NCI-H69 (cell line): ENCODE data around the gene OOSP2.

ENCODE experiments used
- DNase-seq: peaks from one replicate; lab custom pipeline; 2025; lab: John Stamatoyannopoulos, UW

Gene OOSP2

DNA sequence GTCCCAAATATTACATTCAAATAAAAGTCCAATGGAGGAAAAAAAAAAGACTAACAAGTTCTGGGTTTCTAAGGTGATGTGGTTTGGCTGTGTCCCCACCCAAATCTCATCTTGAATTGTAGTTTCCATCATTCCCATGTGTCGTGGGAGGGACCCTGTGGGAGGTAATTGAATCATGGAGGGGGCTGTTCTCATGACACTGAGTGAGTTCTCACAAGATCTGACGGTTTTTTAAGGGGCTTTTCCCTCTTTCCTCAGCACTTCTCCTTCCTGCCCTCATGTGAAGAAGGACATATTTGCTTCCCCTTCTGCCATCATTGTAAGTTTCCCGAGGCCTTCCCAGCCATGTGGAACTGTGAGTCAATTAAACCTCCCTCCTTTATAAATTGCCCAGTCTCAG, 40.3 kb downstream of the OOSP2 start:
- no peak for DNase-seq

DNA sequence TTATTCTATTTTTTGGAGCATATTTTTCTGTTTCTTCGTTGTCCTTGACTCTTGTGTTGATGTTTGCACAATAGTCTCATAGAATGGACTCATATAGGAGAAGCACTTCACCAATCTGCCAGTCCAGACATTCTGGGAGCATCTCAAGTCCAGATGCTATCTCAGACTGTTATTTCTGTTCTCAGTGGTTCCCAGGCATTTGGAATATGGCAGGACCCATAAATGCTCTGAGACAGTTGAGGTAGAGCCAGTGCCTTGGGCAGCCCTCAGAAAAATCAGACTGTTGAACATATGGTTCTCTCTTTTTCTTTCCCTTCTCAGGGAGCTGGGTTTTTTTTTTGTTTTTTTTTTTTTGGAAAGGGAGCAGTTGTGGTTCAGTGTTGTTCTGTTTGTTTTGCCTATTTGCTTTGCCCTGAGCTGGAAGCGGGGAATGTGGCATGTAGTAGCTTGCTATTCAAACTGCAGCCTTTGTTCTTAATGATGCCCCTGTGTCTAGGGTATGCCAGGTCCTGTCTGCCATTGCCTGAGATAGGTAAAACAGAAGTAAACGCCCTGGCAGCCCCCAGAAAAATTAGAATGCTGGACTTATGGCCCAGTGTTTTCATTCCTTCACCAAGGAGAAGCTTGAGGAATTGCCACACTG, 44.5 kb downstream of the OOSP2 start:
- no peak for DNase-seq

DNA sequence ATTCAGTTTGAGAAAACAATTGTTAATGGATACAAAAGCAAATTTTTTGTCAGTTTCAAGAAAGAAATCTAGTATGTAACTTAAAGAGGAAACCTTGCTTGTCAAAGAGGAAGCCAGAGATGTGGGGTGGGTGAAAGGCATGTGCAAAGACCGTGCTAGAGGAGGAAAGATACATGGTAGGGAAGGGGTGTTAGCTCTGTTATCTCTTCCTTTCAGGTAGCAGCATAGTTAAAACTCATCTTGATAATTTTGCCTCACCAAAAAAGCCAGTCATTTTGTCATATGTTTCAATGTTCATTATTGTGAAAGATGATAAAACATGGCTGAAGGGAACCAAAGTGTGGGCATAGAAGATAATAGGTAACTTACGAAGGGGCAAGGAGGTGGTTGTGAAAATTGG, 45.7 kb downstream of the OOSP2 start:
- DNase-seq = no peak

DNA sequence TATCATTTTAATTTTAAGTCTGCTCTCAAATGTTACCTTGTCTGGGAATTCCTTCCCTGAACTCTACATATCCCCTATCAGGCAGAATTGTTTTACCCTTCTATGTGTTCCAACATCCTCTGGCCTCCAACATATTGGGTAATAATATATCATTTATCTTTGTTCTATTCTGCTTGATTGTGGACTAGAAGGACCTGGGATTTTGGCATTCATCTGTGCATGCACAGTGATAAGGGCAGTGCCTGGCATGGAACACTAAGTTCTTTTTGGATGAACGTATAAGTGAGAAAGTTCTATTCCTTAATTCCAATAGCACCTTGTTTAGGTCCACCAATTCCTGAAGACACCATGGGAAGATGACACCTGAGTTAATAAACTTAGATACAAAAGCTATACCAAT, 47.0 kb downstream of the OOSP2 start:
- no peak for DNase-seq

DNA sequence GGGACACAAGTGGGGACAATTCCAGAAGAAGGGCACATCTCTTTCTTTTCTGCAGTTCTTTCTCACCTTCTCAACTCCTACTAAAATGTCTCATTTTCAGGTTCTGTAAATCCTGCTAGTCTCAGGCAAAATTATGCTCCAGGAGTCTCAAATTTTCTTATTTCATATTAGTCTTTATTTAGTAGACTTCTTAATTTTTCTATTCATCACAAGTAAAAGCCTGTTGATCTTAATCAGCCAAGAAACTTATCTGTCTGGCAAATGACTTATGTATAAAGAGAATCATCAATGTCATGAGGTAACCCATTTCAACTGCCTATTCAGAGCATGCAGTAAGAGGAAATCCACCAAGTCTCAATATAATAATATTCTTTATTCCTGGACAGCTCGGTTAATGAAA, 48.2 kb downstream of the OOSP2 start, which contains the start of gene MS4A2:
MS4A2 (plus strand) TSS at position 301 of the 400 bp plus-strand sequence. CDS start 102 bp downstream, outside the sequence.
- no peak for DNase-seq

DNA sequence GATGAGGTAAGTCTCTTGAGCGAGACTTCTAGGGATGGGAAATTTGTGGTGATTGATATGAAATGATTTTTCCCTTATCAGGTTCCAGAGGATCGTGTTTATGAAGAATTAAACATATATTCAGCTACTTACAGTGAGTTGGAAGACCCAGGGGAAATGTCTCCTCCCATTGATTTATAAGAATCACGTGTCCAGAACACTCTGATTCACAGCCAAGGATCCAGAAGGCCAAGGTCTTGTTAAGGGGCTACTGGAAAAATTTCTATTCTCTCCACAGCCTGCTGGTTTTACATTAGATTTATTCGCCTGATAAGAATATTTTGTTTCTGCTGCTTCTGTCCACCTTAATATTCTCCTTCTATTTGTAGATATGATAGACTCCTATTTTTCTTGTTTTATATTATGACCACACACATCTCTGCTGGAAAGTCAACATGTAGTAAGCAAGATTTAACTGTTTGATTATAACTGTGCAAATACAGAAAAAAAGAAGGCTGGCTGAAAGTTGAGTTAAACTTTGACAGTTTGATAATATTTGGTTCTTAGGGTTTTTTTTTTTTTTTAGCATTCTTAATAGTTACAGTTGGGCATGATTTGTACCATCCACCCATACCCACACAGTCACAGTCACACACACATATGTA, 55.4 kb downstream of the OOSP2 start:
- no peak for DNase-seq

DNA sequence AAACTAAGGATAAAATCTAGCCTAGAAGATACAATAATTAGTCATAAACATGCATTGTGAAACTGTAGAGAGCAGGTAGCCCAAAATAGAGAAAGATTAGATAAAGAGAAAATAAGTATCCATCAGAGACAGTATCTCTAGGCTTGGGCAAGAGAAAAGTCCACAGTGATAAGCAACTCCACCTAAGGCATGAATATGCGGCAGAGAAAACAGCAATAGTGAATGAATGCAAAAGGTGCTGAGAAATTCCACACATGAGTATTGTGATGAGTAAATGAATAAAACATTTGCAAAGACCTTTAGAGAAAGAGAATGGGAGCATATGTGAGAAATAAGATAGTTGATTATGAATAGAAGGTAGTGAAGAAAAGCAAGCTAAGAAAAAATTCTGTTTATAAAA, 57.0 kb downstream of the OOSP2 start:
- no peak for DNase-seq
